GM19324 (cell line): Measurements from ENCODE around the gene PVR.
"Not testable (repeated sequence)": the region's sequence is repeated elsewhere in the genome, so short reads cannot be mapped to it uniquely, and the experiment has no call there.

Experiments
- ATAC-seq: cut with Tn5 transposase; IDR thresholded peaks from one replicate; pipeline ENCODE4 v1.9.1; 2021; ENCODE audit warnings: mild to moderate bottlenecking, moderate library complexity; ENCODE audit not compliant: unreplicated experiment, low FRiP score

Gene PVR

GRCh38 chr19:44617110-44617880, 26.4 kb upstream of the PVR start:
- no peak for ATAC-seq

- ATAC-seq = no peak
Measured at GRCh38 chr19:44618640-44619357, 24.9 kb upstream of the PVR start.

DNA sequence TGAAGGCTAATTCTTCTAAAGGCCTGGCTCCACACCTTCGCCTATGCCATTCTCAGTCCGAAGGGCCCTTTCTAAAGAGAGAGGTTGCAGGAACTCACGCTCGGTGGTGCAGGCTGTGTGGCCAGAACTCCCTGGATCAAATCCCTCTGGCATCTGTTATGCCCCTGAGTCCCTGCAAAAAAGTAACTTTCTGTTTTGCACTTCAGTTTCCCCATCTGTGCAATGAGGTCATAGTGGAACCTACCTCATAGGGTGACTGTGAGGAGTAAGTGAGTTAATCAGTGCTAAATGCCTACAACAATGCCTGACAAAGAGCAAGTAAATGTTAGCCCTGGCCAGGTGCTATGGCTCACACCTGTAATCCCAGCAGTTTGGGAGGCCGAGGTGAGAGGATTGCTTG, 23.0 kb upstream of the PVR start:
- no peak for ATAC-seq

DNA sequence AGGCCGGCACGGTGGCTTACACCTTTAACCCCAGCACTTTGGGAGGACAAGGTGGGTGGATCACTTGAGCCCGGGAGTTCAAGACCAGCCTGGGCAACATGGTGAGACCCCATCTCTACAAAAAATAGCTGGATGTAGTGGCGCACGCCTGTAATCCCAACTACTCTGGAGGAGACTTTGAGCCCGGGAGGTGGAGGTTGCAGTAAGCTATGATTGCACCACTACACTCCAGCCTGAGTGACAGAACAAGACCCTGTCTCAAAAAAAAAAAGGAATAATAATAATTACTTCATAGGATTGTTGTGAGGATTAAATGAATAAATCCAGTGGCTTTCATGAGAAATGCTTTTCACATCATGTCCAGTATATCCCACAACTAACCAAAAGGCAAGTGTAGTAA, 22.3 kb upstream of the PVR start:
- no peak for ATAC-seq

- no peak for ATAC-seq
Measured at GRCh38 chr19:44623080-44623479, 20.6 kb upstream of the PVR start.

GRCh38 chr19:44623626-44624025, 20.1 kb upstream of the PVR start:
- ATAC-seq = no peak

DNA sequence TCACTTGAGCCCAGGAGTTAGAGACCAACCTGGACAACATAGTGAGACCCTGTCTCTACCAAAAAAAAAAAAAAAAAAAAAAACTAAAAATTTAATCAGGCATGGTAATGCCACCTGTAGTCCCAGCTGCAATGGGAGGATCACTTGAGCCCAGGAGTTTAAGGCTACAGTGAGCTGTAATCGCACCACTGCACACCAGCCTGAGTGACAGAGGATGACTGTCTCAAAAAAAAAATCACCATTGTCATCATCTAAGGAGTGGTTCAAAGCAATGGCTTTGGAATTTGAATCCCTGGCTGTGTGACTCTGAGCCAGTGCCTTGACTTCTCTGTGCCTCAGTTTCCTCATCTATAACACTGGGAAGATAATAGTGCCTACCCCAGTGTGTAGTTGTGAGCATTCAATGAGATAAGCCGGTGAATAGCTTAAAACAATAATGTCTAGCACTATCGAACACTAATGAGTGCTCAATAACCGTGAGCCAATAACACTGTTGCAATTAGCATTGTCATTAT, 18.8 kb upstream of the PVR start:
- ATAC-seq = no peak

DNA sequence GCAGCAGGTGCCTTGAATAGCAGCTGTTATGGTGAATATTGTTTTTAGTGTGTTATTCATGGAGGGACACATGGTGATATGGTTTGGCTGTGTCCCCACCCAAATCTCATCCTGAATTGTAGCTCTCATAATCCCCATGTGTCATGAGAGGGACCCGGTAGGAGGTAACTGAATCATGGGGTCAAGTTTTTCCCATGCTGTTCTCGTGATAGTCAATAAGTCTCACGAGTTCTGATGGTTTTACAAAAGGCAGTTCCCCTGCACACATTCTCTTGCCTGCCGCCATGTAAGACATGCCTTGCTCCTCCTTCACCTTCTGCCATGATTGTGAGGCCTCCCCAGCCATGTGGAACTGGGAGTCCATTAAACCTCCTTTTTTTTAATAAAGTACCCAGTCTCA, 18.1 kb upstream of the PVR start:
- ATAC-seq = not testable (repeated sequence)

DNA sequence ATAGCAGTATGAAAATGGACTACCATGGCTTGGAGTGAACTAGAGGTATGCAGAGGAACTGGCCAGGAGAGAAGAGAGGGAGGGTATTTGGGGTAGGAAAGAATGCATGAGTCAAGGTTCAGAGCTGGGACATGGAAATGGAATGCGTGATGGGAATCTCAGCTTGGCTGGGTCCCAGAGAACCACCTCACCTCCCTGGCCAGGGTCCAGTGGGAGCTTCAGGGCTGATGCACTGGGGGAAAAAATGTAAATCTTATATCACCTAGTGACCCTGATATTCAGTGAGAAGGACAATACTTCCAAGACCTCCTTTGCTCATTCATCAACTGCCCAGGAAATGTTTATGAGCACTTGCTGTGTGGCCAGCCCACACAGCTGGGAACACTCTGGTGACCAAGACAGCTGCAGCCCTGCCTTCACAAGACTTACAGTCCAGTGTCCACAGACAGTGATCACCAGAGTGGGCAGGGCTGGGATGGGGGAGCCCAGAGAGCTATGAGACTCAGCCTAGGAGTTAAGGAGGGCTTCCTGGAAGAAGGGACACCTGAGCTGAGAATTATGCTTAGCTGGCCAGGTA, 17.6 kb upstream of the PVR start:
- no peak for ATAC-seq

- no peak for ATAC-seq
Measured at GRCh38 chr19:44627631-44628030, 16.1 kb upstream of the PVR start.

GRCh38 chr19:44628793-44629192, 14.9 kb upstream of the PVR start:
- no peak for ATAC-seq

DNA sequence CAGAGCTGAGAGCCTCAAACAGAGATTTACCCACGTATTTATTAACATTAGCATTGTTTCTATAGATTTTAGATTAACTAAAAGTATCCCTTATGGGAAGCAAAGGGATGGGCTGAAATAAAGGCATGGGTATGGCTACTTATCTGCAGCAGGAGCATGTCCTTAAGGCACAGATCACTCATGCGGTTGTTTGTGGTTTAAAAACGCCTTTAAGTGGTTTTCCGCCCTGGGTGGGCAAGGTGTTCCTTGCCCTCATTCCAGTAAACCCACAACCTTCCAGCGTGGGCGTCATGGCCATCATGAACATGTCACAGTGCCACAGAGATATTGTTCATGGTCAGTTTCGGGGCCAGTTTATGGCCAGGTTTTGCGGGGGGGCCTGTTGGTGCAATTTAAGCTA, 12.1 kb upstream of the PVR start:
- ATAC-seq = not testable (repeated sequence)

GRCh38 chr19:44634058-44634457, 9.7 kb upstream of the PVR start:
- not testable (repeated sequence) for ATAC-seq

GRCh38 chr19:44634785-44635184, 8.9 kb upstream of the PVR start:
- ATAC-seq = no peak

- no peak for ATAC-seq
Measured at GRCh38 chr19:44635581-44636438, 7.9 kb upstream of the PVR start.

DNA sequence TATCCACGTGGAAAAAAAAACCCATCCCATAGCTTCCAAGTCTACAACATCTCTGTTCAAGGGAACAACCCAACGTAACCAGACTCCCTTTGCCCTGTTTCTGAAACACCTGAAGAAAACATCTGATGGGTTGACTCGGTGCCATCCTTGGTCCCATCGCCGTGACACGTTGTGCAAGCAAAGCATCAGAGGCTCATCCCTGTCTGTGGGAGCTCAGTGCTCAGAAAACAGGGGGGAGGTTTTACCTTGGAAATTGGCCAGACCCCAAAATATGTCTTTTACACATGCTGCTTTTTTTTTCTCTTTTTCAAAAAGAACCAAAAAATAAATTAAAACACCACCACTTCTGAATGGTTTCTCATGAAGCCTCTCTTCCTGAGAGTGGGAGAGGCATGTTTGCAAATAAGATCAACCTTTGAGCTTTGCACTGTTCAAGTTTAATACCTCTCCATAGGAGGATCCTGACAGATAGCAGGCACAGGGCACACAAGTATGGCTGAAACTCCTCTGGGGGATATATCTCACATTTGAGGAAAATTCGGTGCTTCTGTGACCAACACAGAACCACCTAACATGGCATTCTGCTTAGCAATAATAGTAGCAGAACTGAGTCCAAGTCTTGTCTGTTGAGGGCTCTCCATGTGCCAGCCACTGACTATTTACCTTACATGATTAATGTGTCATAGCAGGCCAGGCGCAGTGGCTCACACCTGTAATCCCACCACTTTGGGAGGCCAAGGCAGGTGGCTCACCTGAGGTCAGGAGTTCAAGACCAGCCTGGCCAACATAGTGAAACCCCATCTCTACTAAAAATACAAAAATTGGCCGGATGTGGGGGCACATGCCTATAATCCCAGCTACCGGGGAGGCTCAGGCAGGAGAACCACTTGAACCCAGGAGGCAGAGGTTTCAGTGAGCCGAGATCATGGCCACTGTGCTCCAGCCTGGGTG, 7.0 kb upstream of the PVR start:
- no peak for ATAC-seq

DNA sequence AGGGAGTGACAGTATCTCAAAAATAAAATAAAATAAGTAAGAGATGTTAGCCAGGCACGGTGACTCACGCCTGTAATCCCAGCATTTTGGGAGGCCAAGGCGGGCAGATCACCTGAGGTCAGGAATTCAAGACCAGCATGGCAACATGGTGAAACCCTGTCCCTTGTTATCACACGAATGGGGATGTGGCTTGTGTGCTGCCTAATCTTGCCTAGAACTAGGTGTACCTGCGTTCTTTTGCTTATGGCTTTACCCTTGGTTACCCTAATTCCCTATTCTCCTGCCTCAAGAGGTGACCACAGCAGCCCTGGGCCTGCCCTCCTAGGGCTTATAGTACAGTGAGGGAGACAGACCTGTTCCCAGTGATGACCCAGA, 6.3 kb upstream of the PVR start:
- no peak for ATAC-seq

- ATAC-seq = no peak
Measured at GRCh38 chr19:44640518-44640917, 3.2 kb upstream of the PVR start.

- ATAC-seq = no peak
Measured at GRCh38 chr19:44641501-44642265, 2.0 kb upstream of the PVR start.
